ENCODE results near the gene NPTN.
A peak's percentile ranks its signal among the peaks of the same experiment; 100 is the strongest.

Gene NPTN

DNA sequence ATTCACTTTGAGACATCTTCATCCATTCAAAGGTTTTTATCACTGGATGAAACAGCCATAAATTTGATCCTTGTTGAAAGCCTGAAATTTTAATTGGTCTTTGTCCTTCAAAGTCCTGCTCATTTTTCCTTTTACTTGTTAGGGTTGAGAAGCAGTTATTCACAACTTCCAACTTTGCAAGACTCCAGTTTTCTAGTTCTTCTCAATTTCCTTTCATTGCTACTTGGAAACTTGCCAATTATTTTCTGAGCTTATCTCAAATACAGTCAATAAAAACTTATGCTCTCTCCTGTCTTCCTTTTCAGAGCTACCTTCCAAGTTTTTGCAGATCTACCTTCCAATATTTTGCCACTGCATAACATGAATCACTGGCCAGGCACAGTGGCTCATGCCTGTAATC lies 27.3 kb upstream of the NPTN start:
- CTCF ChIA-PET = interaction anchor here (0.7 to 1.1 kb wide), 3 partner anchors 26 to 31 kb away, joined by 3 read pairs; no protein-coding TSS in a partner anchor
- POLR2A ChIA-PET = interaction anchor here (1.3 kb wide), 1 partner anchor 27 kb away, joined by 3 read pairs; the partner anchor contains the start of gene NPTN
- TF ChIP-seq, protein P1, sequence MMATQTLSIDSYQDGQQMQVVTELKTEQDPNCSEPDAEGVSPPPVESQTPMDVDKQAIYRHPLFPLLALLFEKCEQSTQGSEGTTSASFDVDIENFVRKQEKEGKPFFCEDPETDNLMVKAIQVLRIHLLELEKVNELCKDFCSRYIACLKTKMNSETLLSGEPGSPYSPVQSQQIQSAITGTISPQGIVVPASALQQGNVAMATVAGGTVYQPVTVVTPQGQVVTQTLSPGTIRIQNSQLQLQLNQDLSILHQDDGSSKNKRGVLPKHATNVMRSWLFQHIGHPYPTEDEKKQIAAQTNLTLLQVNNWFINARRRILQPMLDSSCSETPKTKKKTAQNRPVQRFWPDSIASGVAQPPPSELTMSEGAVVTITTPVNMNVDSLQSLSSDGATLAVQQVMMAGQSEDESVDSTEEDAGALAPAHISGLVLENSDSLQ (IDR thresholded peaks at IDR 0.05) = peak; percentile 30; the same call in 1 of the 2 replicates
- no peak for TF ChIP-seq CTBP1 (IDR thresholded peaks at IDR 0.05; ENCODE audit: borderline replicate concordance)

DNA sequence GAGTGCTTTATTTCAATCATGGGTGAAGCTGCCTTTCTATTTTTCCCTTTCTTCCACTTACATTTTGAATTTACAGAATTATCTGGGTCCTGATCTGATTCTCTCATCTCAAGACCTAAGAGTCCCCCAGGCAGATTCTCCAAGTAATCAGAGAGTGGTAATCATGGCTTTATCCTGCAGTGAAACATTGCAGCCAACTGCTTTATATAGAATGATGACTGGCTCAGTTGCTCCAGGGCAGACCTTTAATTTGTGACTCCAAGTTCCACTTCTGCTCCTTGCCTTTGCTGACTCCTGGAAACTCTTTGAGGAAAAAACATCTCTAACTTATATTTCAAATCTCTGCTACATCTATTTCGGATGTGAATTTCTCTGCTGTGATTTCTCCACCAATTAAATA lies 25.5 kb upstream of the NPTN start:
- CTCF ChIA-PET = no interaction called here

More for the DNA sequence above, 27.3 kb upstream of the NPTN start:
- DNase-seq (ENCODE audit: extremely low spot score) = no peak

DNA sequence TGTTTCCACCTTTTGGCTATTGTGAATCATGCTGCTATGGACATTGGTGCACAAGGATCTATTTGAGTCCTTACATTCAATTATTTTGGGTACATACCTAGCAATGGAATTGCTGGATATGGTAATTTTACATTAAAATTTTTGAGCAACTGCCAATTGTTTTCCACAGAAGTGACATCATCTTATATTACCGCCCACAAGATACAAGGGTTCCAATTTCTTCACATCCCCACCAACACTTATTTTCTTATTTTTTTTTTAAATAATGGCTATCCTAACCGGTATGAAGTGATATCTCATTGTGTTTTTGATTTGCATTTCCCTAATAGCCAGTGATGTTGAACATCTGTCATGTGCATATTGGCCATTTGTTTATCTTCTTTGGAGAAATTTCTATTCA lies 22.5 kb upstream of the NPTN start:
- ChIA-PET CTCF (interaction anchor here (1.1 kb wide), 1 partner anchor 44 kb away, joined by 4 read pairs; no protein-coding TSS in a partner anchor), POLR2A (no interaction called here)
- TF ChIP-seq SP1 (IDR thresholded peaks at IDR 0.05) = no peak
- TF ChIP-seq TARDBP (IDR thresholded peaks at IDR 0.05) = no peak
- no peak for TF ChIP-seq ZNF384 (IDR thresholded peaks at IDR 0.05)
- no peak for TF ChIP-seq ELF4 (IDR thresholded peaks at IDR 0.05)
- TF ChIP-seq L3MBTL2 (conservative IDR thresholded peaks at IDR 0.05) = no peak
- TF ChIP-seq, protein P1 (IDR thresholded peaks at IDR 0.05) = no peak
- no peak for TF ChIP-seq ARNT (IDR thresholded peaks at IDR 0.05)
- TF ChIP-seq CTBP1 (IDR thresholded peaks at IDR 0.05; ENCODE audit: borderline replicate concordance) = no peak
- no peak for TF ChIP-seq FOXK2 (IDR thresholded peaks at IDR 0.05)
- no peak for TF ChIP-seq HDGF (IDR thresholded peaks at IDR 0.05; ENCODE audit: borderline replicate concordance)
- TF ChIP-seq SUZ12 (IDR thresholded peaks at IDR 0.05) = no peak
- no peak for TF ChIP-seq BHLHE40 (IDR thresholded peaks at IDR 0.05; ENCODE audit: borderline replicate concordance)
- DNase-seq (ENCODE audit: extremely low spot score) = no peak

More for the DNA sequence above, 25.5 kb upstream of the NPTN start:
- TF ChIP-seq, protein P1 (IDR thresholded peaks at IDR 0.05) = no peak
- TF ChIP-seq BHLHE40 (IDR thresholded peaks at IDR 0.05; ENCODE audit: borderline replicate concordance) (no peak), HDGF (IDR thresholded peaks at IDR 0.05; ENCODE audit: borderline replicate concordance) (no peak), FOXM1 (IDR thresholded peaks at IDR 0.05; ENCODE audit: borderline replicate concordance) (no peak), ELF4 (IDR thresholded peaks at IDR 0.05) (no peak), L3MBTL2 (conservative IDR thresholded peaks at IDR 0.05) (no peak), FOXK2 (IDR thresholded peaks at IDR 0.05) (no peak)
- POLR2A ChIA-PET = no interaction called here
- DNase-seq (ENCODE audit: extremely low spot score) = no peak

DNA sequence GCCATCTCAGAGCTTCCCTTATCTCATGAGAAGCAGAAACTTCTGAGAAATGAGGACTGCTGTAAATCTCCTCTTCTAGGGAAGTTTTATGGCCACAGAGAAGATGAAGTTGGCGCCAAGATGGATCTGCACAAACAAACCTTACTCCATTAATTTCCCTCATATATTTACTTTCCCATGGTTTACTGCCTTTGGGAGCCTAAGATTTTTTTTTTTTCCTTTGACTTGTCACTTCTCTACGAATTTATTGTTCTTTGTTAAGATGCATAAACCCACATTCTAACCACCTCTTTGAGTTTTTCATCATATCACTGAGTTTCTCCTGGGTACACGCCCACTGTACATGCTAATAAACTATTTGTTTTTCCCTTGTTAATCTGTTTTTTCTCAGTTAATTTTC lies 21.5 kb upstream of the NPTN start:
- ChIA-PET POLR2A (no interaction called here), CTCF (interaction anchor here (2.1 kb wide), 1 partner anchor 18 kb away, joined by 8 read pairs; no protein-coding TSS in a partner anchor)
- no peak for DNase-seq (ENCODE audit: extremely low spot score)
- TF ChIP-seq ZNF384 (IDR thresholded peaks at IDR 0.05) = peak; percentile 82; the same call in 1 of the 2 replicates
- TF ChIP-seq, protein P1 (IDR thresholded peaks at IDR 0.05) = peak; percentile 74
- TF ChIP-seq ARNT (IDR thresholded peaks at IDR 0.05) = no peak

DNA sequence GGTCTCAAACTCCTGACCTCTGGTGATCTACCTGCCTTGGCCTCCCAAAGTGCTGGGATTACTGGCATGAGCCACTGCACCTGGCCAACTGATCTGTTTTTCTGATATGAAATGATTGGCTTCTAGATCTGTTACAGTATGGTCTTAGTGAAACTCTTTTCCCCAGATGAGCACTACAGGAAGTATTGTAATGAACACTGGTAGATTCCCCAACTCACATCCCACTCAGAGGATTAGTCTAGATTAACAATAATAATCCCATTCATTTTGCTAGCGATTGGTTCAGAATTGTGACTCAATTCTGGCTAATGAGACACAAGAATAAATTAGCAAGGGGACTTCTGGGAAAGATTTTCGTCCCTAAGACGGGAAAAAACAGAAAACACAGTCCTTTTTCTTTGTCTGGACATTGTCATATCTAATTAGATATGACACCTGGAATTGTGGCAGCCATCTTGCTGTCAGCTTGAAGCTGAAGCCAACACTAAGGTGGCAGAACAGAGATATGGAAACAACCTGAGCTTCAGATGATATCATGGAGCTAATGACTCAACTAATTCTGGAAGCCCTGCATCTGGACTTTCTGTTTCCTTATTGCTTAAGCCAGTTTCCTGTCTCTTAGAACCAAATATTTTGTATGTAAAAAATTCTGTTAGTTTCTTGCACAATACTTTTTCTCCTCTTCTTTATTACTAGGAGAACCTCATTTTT lies 17.4 kb upstream of the NPTN start:
- DNase-seq (ENCODE audit: extremely low spot score) = no peak
- CTCF ChIA-PET = interaction anchor here (1.2 to 2.5 kb wide), 3 partner anchors 14 to 49 kb away, joined by 3 to 9 read pairs (median 3); no protein-coding TSS in a partner anchor

More for the DNA sequence above, 17.4 kb upstream of the NPTN start:
- no peak for TF ChIP-seq HDGF (IDR thresholded peaks at IDR 0.05; ENCODE audit: borderline replicate concordance)
- TF ChIP-seq FOXK2 (IDR thresholded peaks at IDR 0.05) = no peak
- no peak for TF ChIP-seq LEF1 (IDR thresholded peaks at IDR 0.05; ENCODE audit: borderline replicate concordance)
- no peak for TF ChIP-seq FOXA1 (IDR thresholded peaks at IDR 0.05)
- TF ChIP-seq ARNT (IDR thresholded peaks at IDR 0.05) = no peak
- TF ChIP-seq ELF4 (IDR thresholded peaks at IDR 0.05) = no peak
- TF ChIP-seq ZNF384 (IDR thresholded peaks at IDR 0.05) = no peak
- TF ChIP-seq L3MBTL2 (conservative IDR thresholded peaks at IDR 0.05) = no peak
- TF ChIP-seq, protein P1 (IDR thresholded peaks at IDR 0.05) = no peak
- TF ChIP-seq FOXM1 (IDR thresholded peaks at IDR 0.05; ENCODE audit: borderline replicate concordance) = no peak
- TF ChIP-seq TARDBP (IDR thresholded peaks at IDR 0.05) = no peak
- TF ChIP-seq SUZ12 (IDR thresholded peaks at IDR 0.05) = no peak
- TF ChIP-seq CTBP1 (IDR thresholded peaks at IDR 0.05; ENCODE audit: borderline replicate concordance) = no peak
- no peak for TF ChIP-seq NFRKB (IDR thresholded peaks at IDR 0.05)
- TF ChIP-seq SP1 (IDR thresholded peaks at IDR 0.05) = no peak
- no peak for TF ChIP-seq BHLHE40 (IDR thresholded peaks at IDR 0.05; ENCODE audit: borderline replicate concordance)
- POLR2A ChIA-PET = no interaction called here

All from HEK293T (cell line).